Stimulated activated CD4-positive, alpha-beta T cell treated with anti-CD3 and anti-CD28 coated beads, TNF-alpha, amount 100 ng/mL, for 4 hours (primary cell): ENCODE results near the gene ATG3.
"Not testable (repeated sequence)": the region's sequence is repeated elsewhere in the genome, so short reads cannot be mapped to it uniquely, and the experiment has no call there.

Source experiments
- DNase-seq, 3 experiments: peaks; one replicate each; pipeline ENCODE4 v3.0.0-alpha.2; 2020; ENCODE audit warnings: low read depth in 3 of 3

ATG3 gene

GRCh38 chr3:112560721-112561483 is 860 bp downstream of the ATG3 start:
- DNase-seq = peak; percentile 16 to 41 (median 26)

GRCh38 chr3:112560307-112560706 is 1.5 kb downstream of the ATG3 start:
- no peak for DNase-seq

DNA sequence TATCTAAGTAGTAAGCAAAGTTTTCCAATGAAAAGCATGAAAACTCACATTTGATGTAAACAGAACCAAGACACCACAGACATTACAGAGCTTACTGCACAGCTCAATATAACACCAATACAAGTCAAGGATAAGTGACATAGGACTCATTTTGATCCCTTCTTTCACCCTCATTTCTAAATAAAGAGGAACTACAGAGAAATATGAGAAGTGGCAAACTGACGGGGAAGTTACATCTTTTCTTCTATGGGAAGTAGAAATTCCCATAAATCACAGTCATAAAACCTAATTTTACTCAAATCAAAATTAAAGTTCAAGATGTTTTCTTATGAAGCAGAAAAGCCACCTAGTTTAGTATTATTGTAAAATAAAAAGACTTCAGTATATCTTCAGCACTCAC is 3.8 kb downstream of the ATG3 start:
- no peak for DNase-seq

GRCh38 chr3:112555535-112556170 is 6.1 kb downstream of the ATG3 start:
- DNase-seq = no peak

GRCh38 chr3:112550859-112551258 is 10.9 kb downstream of the ATG3 start:
- DNase-seq = no peak

GRCh38 chr3:112546216-112546759 is 15.5 kb downstream of the ATG3 start:
- DNase-seq = no peak

DNA sequence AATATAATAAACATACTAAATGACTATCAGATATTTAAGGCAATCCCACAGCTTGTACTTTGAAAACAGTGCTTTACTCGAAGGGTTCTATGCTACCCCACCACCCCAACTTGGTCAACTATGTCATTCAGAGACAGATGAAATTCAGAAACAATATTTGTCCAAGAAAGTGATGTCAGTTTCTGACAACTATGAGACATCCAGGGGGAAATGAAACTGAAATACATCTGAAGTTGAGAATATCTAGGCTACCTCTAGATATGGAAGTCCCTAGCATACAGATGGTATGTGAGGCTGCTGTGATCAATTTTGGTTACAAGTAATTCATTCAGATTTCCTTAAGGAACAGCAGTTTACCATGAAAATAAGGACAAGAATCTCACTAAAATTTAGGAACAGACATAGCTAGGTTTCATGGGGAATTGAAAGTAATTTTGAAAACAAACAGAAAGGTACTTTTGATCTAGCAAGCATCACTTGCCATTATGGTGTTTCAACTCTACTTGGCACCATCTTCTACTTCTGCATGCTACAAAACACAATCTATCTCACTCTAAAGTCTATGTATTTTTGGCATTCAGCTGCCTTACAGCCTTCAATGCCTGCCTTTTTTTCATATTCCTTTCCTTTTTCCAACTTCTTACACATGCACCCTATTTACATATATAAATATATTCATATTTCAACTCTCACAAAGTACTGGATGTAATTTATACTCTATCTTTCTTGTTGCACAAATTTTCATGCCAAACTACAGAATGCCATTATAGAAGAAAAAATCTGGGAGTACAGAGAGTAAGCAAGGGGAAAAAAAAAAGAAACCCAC is 21.7 kb downstream of the ATG3 start:
- DNase-seq = no peak

GRCh38 chr3:112531358-112531781 is 30.4 kb downstream of the ATG3 start:
- DNase-seq = no peak

- no peak for DNase-seq
Observed at GRCh38 chr3:112530573-112530972, 31.2 kb downstream of the ATG3 start.

DNA sequence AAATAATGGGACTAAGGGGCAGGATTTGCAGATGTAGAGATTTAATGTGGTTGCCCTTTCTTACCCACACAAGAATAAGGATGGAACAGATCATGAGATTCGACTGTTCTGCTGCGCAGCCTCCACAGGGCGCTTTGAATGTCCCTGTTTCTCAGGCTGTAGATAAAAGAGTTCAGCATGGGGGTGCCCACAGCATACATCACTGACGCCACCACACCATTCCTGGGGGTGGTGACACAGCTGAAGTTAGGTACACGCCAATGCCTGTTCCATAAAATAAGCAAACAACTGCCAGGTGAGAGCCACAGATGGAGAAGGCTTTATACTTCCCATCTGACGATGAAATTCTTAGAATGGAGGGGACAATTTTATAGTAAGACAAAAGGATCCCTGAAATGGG is 37.6 kb downstream of the ATG3 start:
- not testable (repeated sequence) for DNase-seq

GRCh38 chr3:112519424-112520001 is 42.2 kb downstream of the ATG3 start:
- DNase-seq = no peak

GRCh38 chr3:112518970-112519369 is 42.8 kb downstream of the ATG3 start:
- not testable (repeated sequence) for DNase-seq

DNA sequence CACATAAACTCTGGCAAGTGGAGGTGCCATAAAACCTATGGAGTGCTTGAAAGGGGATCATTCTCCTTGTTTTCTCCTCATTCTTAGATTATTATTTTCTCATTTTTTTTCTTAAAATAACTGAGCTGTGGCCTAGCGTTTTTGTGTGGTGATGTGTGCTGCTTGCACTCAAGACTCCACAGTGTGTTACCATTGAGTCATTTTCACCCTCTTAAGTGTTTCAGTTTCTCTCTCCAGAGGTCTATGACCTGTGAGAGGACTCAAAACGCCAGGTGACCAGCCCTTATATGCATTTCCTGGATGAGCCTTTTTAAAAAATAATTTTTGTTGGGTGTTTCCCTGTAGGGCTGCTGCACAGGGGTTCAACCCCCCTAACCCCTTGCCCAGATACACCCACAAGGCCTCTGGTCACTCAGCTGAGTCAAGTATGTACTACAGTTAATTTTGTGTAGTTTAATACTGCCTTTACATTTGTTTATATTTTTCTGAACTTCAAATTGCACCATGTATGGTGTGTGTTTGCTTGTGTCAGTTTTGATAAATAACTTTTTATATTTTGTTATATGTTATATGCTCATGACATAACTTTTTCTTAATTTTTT is 47.1 kb downstream of the ATG3 start:
- DNase-seq = no peak

- DNase-seq = no peak
Observed at GRCh38 chr3:112512320-112512719, 49.4 kb downstream of the ATG3 start.

GRCh38 chr3:112508860-112509259 is 52.9 kb downstream of the ATG3 start:
- DNase-seq = no peak

DNA sequence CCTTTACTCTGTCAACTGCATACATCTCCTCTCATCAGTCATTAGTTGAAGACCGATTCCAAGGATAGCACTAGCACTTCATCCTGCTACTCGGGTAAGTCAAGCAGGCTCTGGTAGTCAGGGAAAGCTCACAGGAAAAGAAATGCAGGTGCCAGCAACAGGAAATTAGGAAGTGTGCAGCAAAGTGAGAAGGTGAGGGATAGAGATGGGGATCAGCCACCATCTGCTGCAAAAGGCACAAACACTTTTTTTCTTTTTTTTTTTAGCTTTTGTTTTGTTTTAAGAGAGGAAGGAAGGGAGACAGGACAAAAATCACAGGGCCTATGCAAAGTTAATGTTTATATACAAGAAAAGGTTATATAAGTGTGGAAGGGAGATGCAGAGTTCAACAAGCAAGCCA is 53.5 kb downstream of the ATG3 start:
- DNase-seq = no peak

GRCh38 chr3:112505907-112506306 is 55.9 kb downstream of the ATG3 start:
- no peak for DNase-seq

DNA sequence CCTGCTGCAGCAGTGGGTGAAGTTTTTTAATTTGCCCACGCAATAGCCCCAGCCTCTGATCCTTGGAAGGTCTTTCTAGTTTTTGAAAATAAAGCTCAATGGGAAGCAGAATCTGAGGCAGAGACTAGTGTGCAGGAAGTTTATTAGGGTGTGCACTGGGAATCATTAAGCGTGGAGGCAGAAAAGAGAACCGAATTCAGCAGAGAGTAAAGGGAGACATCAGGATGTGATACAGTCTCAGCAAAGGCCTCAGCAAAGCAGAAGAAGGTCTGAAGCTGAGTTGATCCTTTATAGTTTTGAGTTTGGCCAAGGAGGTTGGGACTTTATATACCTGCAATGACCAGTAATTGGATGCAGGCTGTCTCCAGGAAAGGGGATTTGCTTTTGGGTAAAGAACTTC is 57.6 kb downstream of the ATG3 start:
- no peak for DNase-seq

DNA sequence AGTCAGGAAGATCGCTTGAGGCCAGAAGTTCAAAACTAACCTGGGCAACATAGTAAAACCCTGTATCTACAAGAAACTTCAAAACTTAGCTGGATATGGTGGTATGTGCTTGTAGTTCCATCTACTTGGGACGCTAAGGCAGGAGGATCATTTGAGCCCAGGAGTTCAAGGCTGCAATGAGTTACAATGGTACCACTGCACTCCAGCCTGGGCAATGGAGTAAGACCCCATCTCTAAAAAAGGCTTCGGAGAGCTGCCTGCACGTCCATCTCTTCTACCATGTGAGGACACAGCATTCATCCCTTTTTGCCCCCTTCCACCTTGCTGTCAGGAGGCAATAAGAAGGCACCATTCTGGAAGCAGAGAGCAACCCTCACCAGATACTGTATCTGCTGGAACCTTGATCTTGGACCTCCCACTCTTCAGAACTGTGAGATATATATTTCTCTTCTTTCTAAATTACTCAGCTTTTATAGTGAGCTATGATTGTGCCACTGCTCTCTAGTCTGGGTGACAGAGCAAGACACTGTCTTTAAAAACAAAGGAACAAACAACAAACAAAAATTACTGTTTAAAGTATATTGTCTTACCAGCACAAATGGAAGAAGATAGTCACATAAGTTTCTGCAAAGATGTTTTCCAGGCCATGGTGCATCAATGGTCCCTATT is 58.3 kb downstream of the ATG3 start:
- DNase-seq = no peak

GRCh38 chr3:112500621-112501020 is 61.1 kb downstream of the ATG3 start:
- DNase-seq = no peak
